ENCODE measurements around the gene MTOR.

GRCh38 chr1:11130406-11130805, 131.9 kb downstream of the MTOR start:
- TF ChIP-seq JUN (IDR thresholded peaks at IDR 0.05; ENCODE audit: borderline replicate concordance, insufficient read depth, insufficient read length, low read depth) = no peak
- TF ChIP-seq CTCF (IDR thresholded peaks at IDR 0.05; ENCODE audit: extremely low read depth in 1 of 2, insufficient read depth in 1 of 2, low read depth in 1 of 2, low read length in 2 of 2) = no peak
- TF ChIP-seq POLR2A (IDR thresholded peaks at IDR 0.05; ENCODE audit: low read depth, low read length) = no peak
- no peak for TF ChIP-seq POLR2AphosphoS5 (IDR thresholded peaks at IDR 0.05; ENCODE audit: insufficient read depth, low read depth, low read length)
- TF ChIP-seq, protein P1, sequence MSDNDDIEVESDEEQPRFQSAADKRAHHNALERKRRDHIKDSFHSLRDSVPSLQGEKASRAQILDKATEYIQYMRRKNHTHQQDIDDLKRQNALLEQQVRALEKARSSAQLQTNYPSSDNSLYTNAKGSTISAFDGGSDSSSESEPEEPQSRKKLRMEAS (IDR thresholded peaks at IDR 0.05; ENCODE audit: insufficient read depth, insufficient read length) = no peak
- no peak for TF ChIP-seq EZH2 (IDR thresholded peaks at IDR 0.05; ENCODE audit: borderline replicate concordance, low read depth, low read length, severe bottlenecking)

Data from endothelial cell of umbilical vein (primary cell).